GM23338 (cell line): Measurements from ENCODE around the gene CRX. TPM values are rescaled to one million over a fixed set of nuclear protein-coding genes. Genes with fewer than 3 reads are reported as not detected.

Source experiments
- ATAC-seq: fragments of 200-7000 bp; cut with Tn5 transposase; 3 replicates; pipeline ENCODE4 v1.9.1; 2020
- DNase-seq: peaks from one replicate; pipeline ENCODE4 v3.0.0-alpha.2; 2015; ENCODE audit warnings: low spot score
- H2AFZ ChIP-seq: fragments of 200-600 bp; sonication (generic); 2 replicates; pipeline ENCODE4 v1.8.0; 2016; ENCODE audit warnings: antibody characterized with exemption, mild to moderate bottlenecking, moderate library complexity
- H3F3A ChIP-seq: fragments of 200-600 bp; sonication (generic); replicated peaks from 2 replicates; pipeline ENCODE4 v1.8.0; 2017; ENCODE audit warnings: antibody characterized with exemption, mixed run types, low read depth
- H3K27ac ChIP-seq: fragments of 200-600 bp; sonication (generic); 2 replicates; pipeline ENCODE4 v1.6.1; 2016; ENCODE audit warnings: low read depth
- H3K27me3 ChIP-seq: fragments of 200-600 bp; sonication (generic); 2 replicates; pipeline ENCODE4 v1.8.0; 2016; ENCODE audit warnings: mild to moderate bottlenecking, mixed run types, moderate library complexity; ENCODE audit not compliant: insufficient read depth
- H3K36me3 ChIP-seq: fragments of 200-600 bp; sonication (generic); 2 replicates; pipeline ENCODE4 v1.8.0; 2016; ENCODE audit warnings: mild to moderate bottlenecking; ENCODE audit not compliant: insufficient read depth
- H3K4me1 ChIP-seq: fragments of 200-600 bp; sonication (generic); 2 replicates; pipeline ENCODE4 v1.8.0; 2016; ENCODE audit warnings: mild to moderate bottlenecking, moderate library complexity; ENCODE audit not compliant: insufficient read depth
- H3K4me2 ChIP-seq: fragments of 200-600 bp; sonication (generic); 2 replicates; pipeline ENCODE4 v1.7.1; 2017; ENCODE audit warnings: mixed run types
- H3K4me3 ChIP-seq: fragments of 200-600 bp; sonication (generic); 2 replicates; pipeline ENCODE4 v1.6.1; 2016; ENCODE audit warnings: mixed run types
- H3K79me2 ChIP-seq: fragments of 200-600 bp; sonication (generic); replicated peaks from 2 replicates; pipeline ENCODE4 v1.8.0; 2017; ENCODE audit warnings: mild to moderate bottlenecking; ENCODE audit not compliant: insufficient read depth
- H3K9me2 ChIP-seq: fragments of 200-600 bp; sonication (generic); 2 replicates; pipeline ENCODE4 v1.8.0; 2017; ENCODE audit not compliant: insufficient read depth
- H4K20me1 ChIP-seq: fragments of 200-600 bp; sonication (generic); replicated peaks from 2 replicates; pipeline ENCODE4 v1.8.0; 2017; ENCODE audit warnings: mild to moderate bottlenecking; ENCODE audit not compliant: insufficient read depth
- H3K27ac Mint-ChIP-seq: 2 replicates; pipeline ENCODE4 v1.8.0; 2020; ENCODE audit warnings: inconsistent platforms, mild to moderate bottlenecking, moderate library complexity, mixed read lengths
- H3K27me3 Mint-ChIP-seq: 3 replicates; pipeline ENCODE4 v1.8.0; 2022; ENCODE audit warnings: low read depth, mild to moderate bottlenecking, moderate library complexity, mixed read lengths, inconsistent platforms; ENCODE audit not compliant: insufficient read depth, poor library complexity
- H3K36me3 Mint-ChIP-seq: 3 replicates; pipeline ENCODE4 v1.8.0; 2021; ENCODE audit warnings: low read depth, mild to moderate bottlenecking, inconsistent platforms, moderate library complexity, mixed read lengths
- H3K4me1 Mint-ChIP-seq: 3 replicates; pipeline ENCODE4 v1.8.0; 2020; ENCODE audit warnings: mild to moderate bottlenecking, inconsistent platforms, mixed read lengths
- H3K4me3 Mint-ChIP-seq: 3 replicates; pipeline ENCODE4 v1.8.0; 2021; ENCODE audit warnings: moderate library complexity, mild to moderate bottlenecking, inconsistent platforms, mixed read lengths
- H3K9me3 Mint-ChIP-seq: 3 replicates; pipeline ENCODE4 v1.8.0; 2020; ENCODE audit warnings: moderate library complexity, mild to moderate bottlenecking, inconsistent platforms, mixed read lengths
- CREB1 ChIP-seq: fragments of 250-450 bp; sonication (Bioruptor Pico); IDR thresholded peaks from 2 replicates; pipeline ENCODE4 v1.5.0; 2020; ENCODE audit warnings: low read depth, mild to moderate bottlenecking, moderate library complexity
- EZH2 ChIP-seq: fragments of 200-600 bp; sonication (generic); IDR thresholded peaks from one replicate; pipeline ENCODE4 v1.8.0; 2017; ENCODE audit warnings: antibody characterized with exemption, mild to moderate bottlenecking, low read depth; ENCODE audit not compliant: unreplicated experiment
- EZH2phosphoT487 ChIP-seq: fragments of 200-600 bp; sonication (generic); IDR thresholded peaks from one replicate; pipeline ENCODE4 v1.8.1; 2018; ENCODE audit warnings: antibody characterized with exemption; ENCODE audit not compliant: unreplicated experiment
- JUNB ChIP-seq: IDR thresholded peaks from one replicate; pipeline ENCODE4 v1.6.1; 2016; ENCODE audit warnings: antibody characterized with exemption; ENCODE audit not compliant: unreplicated experiment
- NANOG ChIP-seq: IDR thresholded peaks from 2 replicates; pipeline ENCODE4 v1.6.1; 2016; ENCODE audit warnings: antibody characterized with exemption, borderline replicate concordance
- POLR2AphosphoS5 ChIP-seq: IDR thresholded peaks from 2 replicates; pipeline ENCODE4 v1.6.1; 2016; ENCODE audit warnings: antibody characterized with exemption, low read depth
- STAT1 ChIP-seq: IDR thresholded peaks from one replicate; pipeline ENCODE4 v1.6.1; 2016; ENCODE audit warnings: antibody characterized with exemption; ENCODE audit not compliant: unreplicated experiment
- polyA plus RNA-seq: library from polyadenylated mRNA; unstranded; fragments of >200 nt; fragmentation: Nextera tagmentation; extraction: Ambion mirVana; gene quantifications from 2 replicates; pipeline ENCODE4 v1.2.1, GENCODE V29; 2016
- total RNA-seq: library from RNA; depleted of rRNA; stranded (reverse); fragments of >200 nt; shearing (Covaris generic); gene quantifications from 2 replicates; pipeline ENCODE4 v1.2.3, GENCODE V29; 2014
- TF ChIP-seq, protein P1 (sequence below): fragments of 250-450 bp; sonication (Bioruptor Pico); IDR thresholded peaks from 2 replicates; pipeline ENCODE4 v1.5.0; 2020; ENCODE audit warnings: mild to moderate bottlenecking, moderate library complexity
- TF ChIP-seq, protein P2 (sequence below), 2 experiments: fragments of 200-600 bp in 1 of 2; sonication (generic) in 1 of 2; conservative IDR thresholded peaks; 2 replicates each; pipeline versions ENCODE4 v1.5.1 to v1.6.1; 2016 to 2017; ENCODE audit warnings: antibody characterized with exemption in 2 of 2, low read depth in 2 of 2, mild to moderate bottlenecking in 2 of 2, moderate library complexity in 1 of 2
- TF ChIP-seq, protein P3 (sequence below): IDR thresholded peaks from 2 replicates; pipeline ENCODE4 v1.6.1; 2016; ENCODE audit warnings: antibody characterized with exemption
- TF ChIP-seq, protein P4 (sequence below): IDR thresholded peaks from one replicate; pipeline ENCODE4 v1.6.1; 2018; ENCODE audit warnings: antibody characterized with exemption; ENCODE audit not compliant: unreplicated experiment

CRX gene
- total and polyA plus RNA-seq, 2 experiments from 2014 or later = 0.15 TPM; not detected in 1

DNA sequence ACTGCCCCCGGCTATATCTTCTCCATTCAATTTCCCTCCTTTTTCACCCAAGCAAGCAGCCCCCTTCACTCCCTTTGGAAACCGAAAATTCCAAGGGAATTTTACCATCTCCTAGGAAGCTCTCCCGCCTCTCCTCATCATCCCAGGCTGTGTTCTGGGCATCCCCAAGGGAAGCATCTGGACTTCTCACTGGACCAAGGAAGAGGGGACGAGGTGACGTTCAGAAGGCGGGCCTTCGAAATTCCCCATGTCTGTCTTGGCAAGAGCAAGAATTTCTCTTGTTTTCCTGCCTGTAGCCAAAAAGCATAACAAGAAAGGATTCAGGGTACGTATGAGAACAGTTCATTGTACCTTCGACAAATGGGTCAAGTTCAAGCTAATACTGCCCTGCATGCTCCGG lies 43.4 kb downstream of the CRX start (continued):
- TF ChIP-seq, protein P1, sequence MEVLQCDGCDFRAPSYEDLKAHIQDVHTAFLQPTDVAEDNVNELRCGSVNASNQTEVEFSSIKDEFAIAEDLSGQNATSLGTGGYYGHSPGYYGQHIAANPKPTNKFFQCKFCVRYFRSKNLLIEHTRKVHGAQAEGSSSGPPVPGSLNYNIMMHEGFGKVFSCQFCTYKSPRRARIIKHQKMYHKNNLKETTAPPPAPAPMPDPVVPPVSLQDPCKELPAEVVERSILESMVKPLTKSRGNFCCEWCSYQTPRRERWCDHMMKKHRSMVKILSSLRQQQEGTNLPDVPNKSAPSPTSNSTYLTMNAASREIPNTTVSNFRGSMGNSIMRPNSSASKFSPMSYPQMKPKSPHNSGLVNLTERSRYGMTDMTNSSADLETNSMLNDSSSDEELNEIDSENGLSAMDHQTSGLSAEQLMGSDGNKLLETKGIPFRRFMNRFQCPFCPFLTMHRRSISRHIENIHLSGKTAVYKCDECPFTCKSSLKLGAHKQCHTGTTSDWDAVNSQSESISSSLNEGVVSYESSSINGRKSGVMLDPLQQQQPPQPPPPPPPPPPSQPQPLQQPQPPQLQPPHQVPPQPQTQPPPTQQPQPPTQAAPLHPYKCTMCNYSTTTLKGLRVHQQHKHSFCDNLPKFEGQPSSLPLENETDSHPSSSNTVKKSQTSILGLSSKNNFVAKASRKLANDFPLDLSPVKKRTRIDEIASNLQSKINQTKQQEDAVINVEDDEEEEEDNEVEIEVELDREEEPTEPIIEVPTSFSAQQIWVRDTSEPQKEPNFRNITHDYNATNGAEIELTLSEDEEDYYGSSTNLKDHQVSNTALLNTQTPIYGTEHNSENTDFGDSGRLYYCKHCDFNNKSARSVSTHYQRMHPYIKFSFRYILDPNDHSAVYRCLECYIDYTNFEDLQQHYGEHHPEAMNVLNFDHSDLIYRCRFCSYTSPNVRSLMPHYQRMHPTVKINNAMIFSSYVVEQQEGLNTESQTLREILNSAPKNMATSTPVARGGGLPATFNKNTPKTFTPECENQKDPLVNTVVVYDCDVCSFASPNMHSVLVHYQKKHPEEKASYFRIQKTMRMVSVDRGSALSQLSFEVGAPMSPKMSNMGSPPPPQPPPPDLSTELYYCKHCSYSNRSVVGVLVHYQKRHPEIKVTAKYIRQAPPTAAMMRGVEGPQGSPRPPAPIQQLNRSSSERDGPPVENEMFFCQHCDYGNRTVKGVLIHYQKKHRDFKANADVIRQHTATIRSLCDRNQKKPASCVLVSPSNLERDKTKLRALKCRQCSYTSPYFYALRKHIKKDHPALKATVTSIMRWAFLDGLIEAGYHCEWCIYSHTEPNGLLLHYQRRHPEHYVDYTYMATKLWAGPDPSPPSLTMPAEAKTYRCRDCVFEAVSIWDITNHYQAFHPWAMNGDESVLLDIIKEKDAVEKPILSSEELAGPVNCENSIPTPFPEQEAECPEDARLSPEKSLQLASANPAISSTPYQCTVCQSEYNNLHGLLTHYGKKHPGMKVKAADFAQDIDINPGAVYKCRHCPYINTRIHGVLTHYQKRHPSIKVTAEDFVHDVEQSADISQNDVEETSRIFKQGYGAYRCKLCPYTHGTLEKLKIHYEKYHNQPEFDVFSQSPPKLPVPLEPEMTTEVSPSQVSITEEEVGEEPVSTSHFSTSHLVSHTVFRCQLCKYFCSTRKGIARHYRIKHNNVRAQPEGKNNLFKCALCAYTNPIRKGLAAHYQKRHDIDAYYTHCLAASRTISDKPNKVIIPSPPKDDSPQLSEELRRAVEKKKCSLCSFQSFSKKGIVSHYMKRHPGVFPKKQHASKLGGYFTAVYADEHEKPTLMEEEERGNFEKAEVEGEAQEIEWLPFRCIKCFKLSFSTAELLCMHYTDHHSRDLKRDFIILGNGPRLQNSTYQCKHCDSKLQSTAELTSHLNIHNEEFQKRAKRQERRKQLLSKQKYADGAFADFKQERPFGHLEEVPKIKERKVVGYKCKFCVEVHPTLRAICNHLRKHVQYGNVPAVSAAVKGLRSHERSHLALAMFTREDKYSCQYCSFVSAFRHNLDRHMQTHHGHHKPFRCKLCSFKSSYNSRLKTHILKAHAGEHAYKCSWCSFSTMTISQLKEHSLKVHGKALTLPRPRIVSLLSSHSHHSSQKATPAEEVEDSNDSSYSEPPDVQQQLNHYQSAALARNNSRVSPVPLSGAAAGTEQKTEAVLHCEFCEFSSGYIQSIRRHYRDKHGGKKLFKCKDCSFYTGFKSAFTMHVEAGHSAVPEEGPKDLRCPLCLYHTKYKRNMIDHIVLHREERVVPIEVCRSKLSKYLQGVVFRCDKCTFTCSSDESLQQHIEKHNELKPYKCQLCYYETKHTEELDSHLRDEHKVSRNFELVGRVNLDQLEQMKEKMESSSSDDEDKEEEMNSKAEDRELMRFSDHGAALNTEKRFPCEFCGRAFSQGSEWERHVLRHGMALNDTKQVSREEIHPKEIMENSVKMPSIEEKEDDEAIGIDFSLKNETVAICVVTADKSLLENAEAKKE = no peak
- no peak for TF ChIP-seq EZH2phosphoT487
- TF ChIP-seq EZH2 = no peak

DNA sequence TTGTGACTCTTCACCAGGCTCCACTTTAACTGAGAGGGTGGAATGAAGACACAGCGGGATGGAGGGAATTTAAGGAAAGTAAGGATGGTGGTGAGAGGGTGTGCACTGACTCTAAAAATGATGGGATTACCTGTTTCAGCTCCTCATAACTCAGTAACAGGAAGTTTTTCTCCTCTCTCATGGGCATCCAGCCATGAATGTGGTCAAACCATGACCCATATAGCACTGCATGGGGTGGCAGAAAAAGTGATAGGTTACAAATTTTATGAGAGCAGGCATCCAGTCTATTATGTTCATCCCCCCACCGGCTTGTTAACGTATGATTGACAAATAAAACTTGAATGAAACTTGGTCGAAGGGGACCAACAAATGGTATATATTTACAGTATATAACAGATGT lies 57.2 kb downstream of the CRX start:
- H3K4me3 ChIP-seq = no peak overlapping the region
- DNase-seq (no peak), ATAC-seq (no peak)
- H3K4me1 ChIP-seq = no peaks in the 10 kb centered on the region
- H4K20me1 ChIP-seq = no peaks in the 10 kb centered on the region
- H3K27ac ChIP-seq = no peak overlapping the region
- no peaks in the 10 kb centered on the region for H3K79me2 ChIP-seq
- H3K4me3 Mint-ChIP-seq = no peak overlapping the region
- H3K4me1 Mint-ChIP-seq = no peaks in the 10 kb centered on the region
- H2AFZ ChIP-seq = no peak overlapping the region
- H3K36me3 ChIP-seq = no peaks in the 10 kb centered on the region
- 0 out of 2 replicates have a peak, but pooled peaks cover 3% of the 10 kb centered on the region for H3K9me2 ChIP-seq
- H3K27me3 ChIP-seq = no peaks in the 10 kb centered on the region
- no peaks in the 10 kb centered on the region for H3F3A ChIP-seq
- peaks cover 11% of the 10 kb centered on the region for H3K27me3 Mint-ChIP-seq
- H3K27ac Mint-ChIP-seq = no peak overlapping the region
- H3K4me2 ChIP-seq = no peak overlapping the region
- H3K9me3 Mint-ChIP-seq = peaks cover 3% of the 10 kb centered on the region; the same call in 1 of the 3 replicates
- H3K36me3 Mint-ChIP-seq = no peaks in the 10 kb centered on the region
- TF ChIP-seq EZH2 = no peak
- TF ChIP-seq EZH2phosphoT487 = no peak
- TF ChIP-seq CREB1 (CRISPR knock-in tag) = no peak
- no peak for TF ChIP-seq NANOG
- TF ChIP-seq JUNB = no peak
- no peak for TF ChIP-seq POLR2AphosphoS5
- TF ChIP-seq, protein P2, sequence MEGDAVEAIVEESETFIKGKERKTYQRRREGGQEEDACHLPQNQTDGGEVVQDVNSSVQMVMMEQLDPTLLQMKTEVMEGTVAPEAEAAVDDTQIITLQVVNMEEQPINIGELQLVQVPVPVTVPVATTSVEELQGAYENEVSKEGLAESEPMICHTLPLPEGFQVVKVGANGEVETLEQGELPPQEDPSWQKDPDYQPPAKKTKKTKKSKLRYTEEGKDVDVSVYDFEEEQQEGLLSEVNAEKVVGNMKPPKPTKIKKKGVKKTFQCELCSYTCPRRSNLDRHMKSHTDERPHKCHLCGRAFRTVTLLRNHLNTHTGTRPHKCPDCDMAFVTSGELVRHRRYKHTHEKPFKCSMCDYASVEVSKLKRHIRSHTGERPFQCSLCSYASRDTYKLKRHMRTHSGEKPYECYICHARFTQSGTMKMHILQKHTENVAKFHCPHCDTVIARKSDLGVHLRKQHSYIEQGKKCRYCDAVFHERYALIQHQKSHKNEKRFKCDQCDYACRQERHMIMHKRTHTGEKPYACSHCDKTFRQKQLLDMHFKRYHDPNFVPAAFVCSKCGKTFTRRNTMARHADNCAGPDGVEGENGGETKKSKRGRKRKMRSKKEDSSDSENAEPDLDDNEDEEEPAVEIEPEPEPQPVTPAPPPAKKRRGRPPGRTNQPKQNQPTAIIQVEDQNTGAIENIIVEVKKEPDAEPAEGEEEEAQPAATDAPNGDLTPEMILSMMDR (conservative IDR thresholded peaks at IDR 0.05; ENCODE audit: low read depth in 2 of 2) = no peak
- TF ChIP-seq, protein P3, sequence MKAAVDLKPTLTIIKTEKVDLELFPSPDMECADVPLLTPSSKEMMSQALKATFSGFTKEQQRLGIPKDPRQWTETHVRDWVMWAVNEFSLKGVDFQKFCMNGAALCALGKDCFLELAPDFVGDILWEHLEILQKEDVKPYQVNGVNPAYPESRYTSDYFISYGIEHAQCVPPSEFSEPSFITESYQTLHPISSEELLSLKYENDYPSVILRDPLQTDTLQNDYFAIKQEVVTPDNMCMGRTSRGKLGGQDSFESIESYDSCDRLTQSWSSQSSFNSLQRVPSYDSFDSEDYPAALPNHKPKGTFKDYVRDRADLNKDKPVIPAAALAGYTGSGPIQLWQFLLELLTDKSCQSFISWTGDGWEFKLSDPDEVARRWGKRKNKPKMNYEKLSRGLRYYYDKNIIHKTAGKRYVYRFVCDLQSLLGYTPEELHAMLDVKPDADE = no peak
- TF ChIP-seq, protein P4, sequence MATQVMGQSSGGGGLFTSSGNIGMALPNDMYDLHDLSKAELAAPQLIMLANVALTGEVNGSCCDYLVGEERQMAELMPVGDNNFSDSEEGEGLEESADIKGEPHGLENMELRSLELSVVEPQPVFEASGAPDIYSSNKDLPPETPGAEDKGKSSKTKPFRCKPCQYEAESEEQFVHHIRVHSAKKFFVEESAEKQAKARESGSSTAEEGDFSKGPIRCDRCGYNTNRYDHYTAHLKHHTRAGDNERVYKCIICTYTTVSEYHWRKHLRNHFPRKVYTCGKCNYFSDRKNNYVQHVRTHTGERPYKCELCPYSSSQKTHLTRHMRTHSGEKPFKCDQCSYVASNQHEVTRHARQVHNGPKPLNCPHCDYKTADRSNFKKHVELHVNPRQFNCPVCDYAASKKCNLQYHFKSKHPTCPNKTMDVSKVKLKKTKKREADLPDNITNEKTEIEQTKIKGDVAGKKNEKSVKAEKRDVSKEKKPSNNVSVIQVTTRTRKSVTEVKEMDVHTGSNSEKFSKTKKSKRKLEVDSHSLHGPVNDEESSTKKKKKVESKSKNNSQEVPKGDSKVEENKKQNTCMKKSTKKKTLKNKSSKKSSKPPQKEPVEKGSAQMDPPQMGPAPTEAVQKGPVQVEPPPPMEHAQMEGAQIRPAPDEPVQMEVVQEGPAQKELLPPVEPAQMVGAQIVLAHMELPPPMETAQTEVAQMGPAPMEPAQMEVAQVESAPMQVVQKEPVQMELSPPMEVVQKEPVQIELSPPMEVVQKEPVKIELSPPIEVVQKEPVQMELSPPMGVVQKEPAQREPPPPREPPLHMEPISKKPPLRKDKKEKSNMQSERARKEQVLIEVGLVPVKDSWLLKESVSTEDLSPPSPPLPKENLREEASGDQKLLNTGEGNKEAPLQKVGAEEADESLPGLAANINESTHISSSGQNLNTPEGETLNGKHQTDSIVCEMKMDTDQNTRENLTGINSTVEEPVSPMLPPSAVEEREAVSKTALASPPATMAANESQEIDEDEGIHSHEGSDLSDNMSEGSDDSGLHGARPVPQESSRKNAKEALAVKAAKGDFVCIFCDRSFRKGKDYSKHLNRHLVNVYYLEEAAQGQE = no peak
- TF ChIP-seq STAT1 = no peak
